OCI-LY7 (cell line): ENCODE measurements around the gene SCN4A. TPM values are rescaled to one million over a fixed set of nuclear protein-coding genes. Genes with fewer than 3 reads are reported as not detected.
"Not testable (repeated sequence)": the region's sequence is repeated elsewhere in the genome, so short reads cannot be mapped to it uniquely, and the experiment has no call there.

Source experiments
- Bru-seq: library from RNA; stranded (reverse); fragments of 400-500 nt; gene quantifications from one replicate; lab custom pipeline; 2021; lab: Mats Ljungman, UMichigan
- BruChase-seq, 2 experiments: library from RNA; stranded (reverse); fragments of 400-500 nt; gene quantifications; one replicate each; lab custom pipeline; 2021; lab: Mats Ljungman, UMichigan
- BruUV-seq: library from RNA; stranded (reverse); fragments of 400-500 nt; replicated peaks from 2 replicates; lab custom pipeline; 2021; lab: Mats Ljungman, UMichigan
- CTCF ChIA-PET: fragments of 300-600 bp; sonication (Branson Sonifier 250); formaldehyde crosslinking; loops from one replicate; lab custom pipeline; 2022; ENCODE audit warnings: antibody characterized with exemption; ENCODE audit not compliant: unreplicated experiment; lab: Charles Lee
- POLR2A ChIA-PET: fragments of 300-600 bp; sonication (Branson Sonifier 250); formaldehyde crosslinking; loops from one replicate; lab custom pipeline; 2022; ENCODE audit warnings: antibody characterized with exemption; lab: Charles Lee
- DNase-seq: peaks from one replicate; pipeline ENCODE4 v3.0.0-alpha.2; 2015; ENCODE audit warnings: low spot score
- H2AFZ ChIP-seq: fragments of 200-600 bp; sonication (generic), shearing (Covaris generic); 2 replicates; pipeline ENCODE4 v1.6.1; 2014; ENCODE audit warnings: mild to moderate bottlenecking, antibody characterized with exemption, low read length, moderate library complexity
- H3K27ac ChIP-seq: fragments of 200-600 bp; sonication (generic); 2 replicates; pipeline ENCODE4 v1.5.1; 2014; ENCODE audit warnings: mixed run types, low read depth, mild to moderate bottlenecking, moderate library complexity, low read length, inconsistent platforms; ENCODE audit not compliant: poor library complexity, severe bottlenecking
- H3K36me3 ChIP-seq: fragments of 200-600 bp; sonication (generic); 2 replicates; pipeline ENCODE4 v1.6.1; 2014; ENCODE audit warnings: mild to moderate bottlenecking, antibody characterized with exemption, low read length, moderate library complexity, mixed read lengths; ENCODE audit not compliant: insufficient read depth
- H3K4me1 ChIP-seq: fragments of 200-600 bp; sonication (generic); 2 replicates; pipeline ENCODE4 v1.5.1; 2014; ENCODE audit warnings: mild to moderate bottlenecking, low read length; ENCODE audit not compliant: insufficient read depth, poor library complexity, severe bottlenecking
- H3K4me2 ChIP-seq: fragments of 200-600 bp; sonication (generic); 2 replicates; pipeline ENCODE4 v1.6.1; 2014; ENCODE audit warnings: mild to moderate bottlenecking, low read length
- H3K4me3 ChIP-seq: fragments of 200-600 bp; sonication (generic); 2 replicates; pipeline ENCODE4 v1.5.1; 2014; ENCODE audit warnings: mild to moderate bottlenecking, low read depth, low read length; ENCODE audit not compliant: poor library complexity, severe bottlenecking
- H3K79me2 ChIP-seq: fragments of 200-600 bp; sonication (generic); 2 replicates; pipeline ENCODE4 v1.6.1; 2016; ENCODE audit warnings: low read depth, mild to moderate bottlenecking, low read length, moderate library complexity, mixed read lengths; ENCODE audit not compliant: insufficient read depth
- H3K9me2 ChIP-seq: fragments of 200-600 bp; sonication (generic); 2 replicates; pipeline ENCODE4 v1.6.1; 2016; ENCODE audit warnings: mild to moderate bottlenecking, low read length, mixed read lengths; ENCODE audit not compliant: insufficient read depth
- H3K9me3 ChIP-seq: fragments of 200-600 bp; sonication (generic); 2 replicates; pipeline ENCODE4 v1.6.1; 2014; ENCODE audit warnings: mild to moderate bottlenecking, mixed run types, low read length, mixed read lengths
- H4K20me1 ChIP-seq: fragments of 200-600 bp; sonication (generic); 2 replicates; pipeline ENCODE4 v1.6.1; 2014; ENCODE audit warnings: mild to moderate bottlenecking, antibody characterized with exemption, low read length, moderate library complexity, mixed read lengths; ENCODE audit not compliant: insufficient read depth
- EZH2phosphoT487 ChIP-seq: fragments of 200-600 bp; sonication (generic); IDR thresholded peaks from 2 replicates; pipeline ENCODE4 v1.6.1; 2018; ENCODE audit warnings: low read depth, borderline replicate concordance, mild to moderate bottlenecking, mixed run types, antibody characterized with exemption, low read length, moderate library complexity, mixed read lengths
- intact Hi-C: fragments of 100-400 bp; cut with micrococcal nuclease; formaldehyde crosslinking; loops from one replicate; pipeline ENCODE4 v1.10.0; 2022; ENCODE audit not compliant: unreplicated experiment
- long read RNA-seq: library from polyadenylated mRNA; stranded (forward); transcript quantifications from one replicate; pipeline ENCODE4 v2.0.0, GENCODE V29; 2022
- total RNA-seq, 2 experiments: library from RNA; depleted of rRNA in 1 of 2; stranded (reverse); fragments of >200 nt in 1 of 2; shearing (Covaris generic) in 1 of 2; gene quantifications; 2 replicates each; pipeline ENCODE4 v1.2.3, GENCODE V29; 2014 to 2022
- TF ChIP-seq, protein P1 (sequence below): fragments of 200-600 bp; sonication (generic); conservative IDR thresholded peaks from 2 replicates; pipeline ENCODE4 v1.5.1; 2014; ENCODE audit warnings: mild to moderate bottlenecking, antibody characterized with exemption, low read length, moderate library complexity, mixed read lengths

The SCN4A gene
- total RNA-seq (2014; rRNA removed; shearing (Covaris generic)) (3.0 and 6.4 TPM in 2 replicates), total RNA-seq (2022) (9.0 and 11.9 TPM in 2 replicates), Bru-seq, nascent RNA (percentile 32 among the genes with signal in this experiment), BruChase-seq, experiment 1, labeled RNA remaining after a 6-hour chase (percentile 31 among the genes with signal in this experiment), BruChase-seq, experiment 2, labeled RNA remaining after a 2-hour chase (percentile 33 among the genes with signal in this experiment)
- long read RNA-seq, partial matches to known transcripts, result 0 of 6 reads
- long read RNA-seq, other reads (novel, unspliced or antisense), result 6 of 6 reads

DNA sequence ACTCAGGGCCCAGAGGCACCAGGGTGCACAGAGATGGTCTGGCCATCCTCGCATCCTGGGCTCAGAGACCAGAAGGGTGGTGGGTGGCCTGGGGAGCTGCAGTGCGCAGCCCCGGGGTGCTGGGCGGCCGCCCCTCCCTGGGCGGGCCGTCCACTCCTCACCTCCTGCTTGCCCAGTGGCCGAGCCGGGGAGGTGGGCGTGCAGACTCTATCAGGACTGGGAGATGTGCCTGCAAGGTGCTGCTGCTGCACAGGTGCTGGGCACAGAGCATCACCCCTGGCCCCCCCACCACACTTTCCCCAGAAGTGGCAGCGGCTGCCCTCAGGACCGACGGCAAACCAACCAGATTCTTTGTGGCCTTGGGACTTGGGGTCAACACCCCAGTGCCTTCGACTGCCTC lies at the start of gene SCN4A:
TSS of gene SCN4A (minus strand) at position 123 of the 400 bp plus-strand sequence. CDS start at position 46, 77 bp downstream.
- no peak within 1 kb of the TSS for H3K4me2 ChIP-seq
- ChIA-PET POLR2A (no interaction called here), CTCF (no interaction called here)
- intact Hi-C loops, result no loop called here
- H3K4me3 ChIP-seq, result no peak within 1 kb of the TSS
- H3K36me3 ChIP-seq, result no peaks in the 10 kb centered on the region
- no peaks in the 10 kb centered on the region for H3K9me3 ChIP-seq
- peaks cover 4% of the 10 kb centered on the region for H3K4me1 ChIP-seq
- H3K79me2 ChIP-seq, result no peaks in the 10 kb centered on the region
- TF ChIP-seq, protein P1, sequence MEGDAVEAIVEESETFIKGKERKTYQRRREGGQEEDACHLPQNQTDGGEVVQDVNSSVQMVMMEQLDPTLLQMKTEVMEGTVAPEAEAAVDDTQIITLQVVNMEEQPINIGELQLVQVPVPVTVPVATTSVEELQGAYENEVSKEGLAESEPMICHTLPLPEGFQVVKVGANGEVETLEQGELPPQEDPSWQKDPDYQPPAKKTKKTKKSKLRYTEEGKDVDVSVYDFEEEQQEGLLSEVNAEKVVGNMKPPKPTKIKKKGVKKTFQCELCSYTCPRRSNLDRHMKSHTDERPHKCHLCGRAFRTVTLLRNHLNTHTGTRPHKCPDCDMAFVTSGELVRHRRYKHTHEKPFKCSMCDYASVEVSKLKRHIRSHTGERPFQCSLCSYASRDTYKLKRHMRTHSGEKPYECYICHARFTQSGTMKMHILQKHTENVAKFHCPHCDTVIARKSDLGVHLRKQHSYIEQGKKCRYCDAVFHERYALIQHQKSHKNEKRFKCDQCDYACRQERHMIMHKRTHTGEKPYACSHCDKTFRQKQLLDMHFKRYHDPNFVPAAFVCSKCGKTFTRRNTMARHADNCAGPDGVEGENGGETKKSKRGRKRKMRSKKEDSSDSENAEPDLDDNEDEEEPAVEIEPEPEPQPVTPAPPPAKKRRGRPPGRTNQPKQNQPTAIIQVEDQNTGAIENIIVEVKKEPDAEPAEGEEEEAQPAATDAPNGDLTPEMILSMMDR, result no peak
- no peak for TF ChIP-seq EZH2phosphoT487
- H4K20me1 ChIP-seq, result no peaks in the 10 kb centered on the region
- no peak for DNase-seq
- BruUV-seq, result no TSS peak
- no peak within 1 kb of the TSS for H2AFZ ChIP-seq
- H3K27ac ChIP-seq, result no peak within 1 kb of the TSS
- no peaks in the 10 kb centered on the region for H3K9me2 ChIP-seq

DNA sequence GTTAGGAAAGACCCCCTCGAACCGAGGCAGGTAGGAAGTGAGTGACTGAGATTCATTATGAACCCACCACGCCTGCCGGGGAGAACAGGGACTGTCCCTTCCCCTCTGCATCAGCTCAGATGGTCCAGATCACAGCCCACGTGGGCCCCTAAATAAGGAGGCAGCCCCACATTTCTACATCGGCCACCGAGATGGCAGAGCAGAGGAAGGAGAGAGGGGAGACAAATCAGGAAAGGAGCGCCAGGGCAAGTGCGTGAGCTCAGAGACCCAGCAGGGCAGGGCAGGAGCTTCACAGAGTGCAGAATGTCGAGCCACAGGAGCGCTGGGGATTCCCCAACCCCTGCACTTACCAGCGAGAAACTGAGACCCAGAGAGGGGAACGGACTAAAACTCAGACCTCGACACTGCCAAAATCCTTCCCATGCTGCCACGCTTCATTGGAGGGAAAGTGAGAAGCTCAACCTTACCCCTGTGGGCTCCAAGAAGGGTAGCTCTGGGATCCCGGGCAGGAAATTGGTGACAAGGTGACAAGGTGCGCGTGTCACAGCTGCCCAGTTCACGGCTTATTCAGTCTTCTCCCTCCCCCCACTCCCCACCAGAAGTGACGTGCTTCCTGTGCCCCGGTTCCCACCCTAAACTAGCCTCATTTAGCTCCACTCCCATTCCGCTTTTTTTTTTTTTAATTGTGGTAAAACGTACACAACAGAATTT lies 47.5 kb upstream of the SCN4A start, which contains the start of gene ICAM2:
TSS of gene ICAM2 (minus strand) at position 578 of the 711 bp plus-strand sequence. CDS start 13,942 bp downstream, outside the sequence.
- Histone ChIP-seq H3K79me2 (peaks cover 50% of the 10 kb centered on the region), H3K4me1 (peaks cover 67% of the 10 kb centered on the region), H3K9me2 (no peaks in the 10 kb centered on the region), H3K36me3 (no peaks in the 10 kb centered on the region), H3K4me2 (peak within 1 kb of the TSS; percentile 82), H3K9me3 (no peaks in the 10 kb centered on the region), H3K4me3 (peak within 1 kb of the TSS; percentile 79), H4K20me1 (no peaks in the 10 kb centered on the region), H2AFZ (peak within 1 kb of the TSS; percentile 39; the same call in 1 of the 2 replicates), H3K27ac (peak within 1 kb of the TSS; percentile 97)
- TSS peak; percentile 94 for BruUV-seq
- TF ChIP-seq, protein P1, result no peak
- TF ChIP-seq EZH2phosphoT487, result no peak
- peak; percentile 91 for DNase-seq
- ChIA-PET CTCF (interaction anchor here (0.5 to 1.4 kb wide), 4 partner anchors 8 to 101 kb away, joined by 3 to 4 read pairs (median 3); no protein-coding TSS in a partner anchor), POLR2A (interaction anchor here (0.6 to 4.2 kb wide), 16 partner anchors 38 to 128 kb away, joined by 3 to 43 read pairs (median 4); partner anchors contain the start of genes CD79B and ERN1)
- intact Hi-C loops, result loop anchor here (1.0 to 5.0 kb wide), 2 partner anchors 56 to 88 kb away; partner anchors contain the start of gene CD79B

DNA sequence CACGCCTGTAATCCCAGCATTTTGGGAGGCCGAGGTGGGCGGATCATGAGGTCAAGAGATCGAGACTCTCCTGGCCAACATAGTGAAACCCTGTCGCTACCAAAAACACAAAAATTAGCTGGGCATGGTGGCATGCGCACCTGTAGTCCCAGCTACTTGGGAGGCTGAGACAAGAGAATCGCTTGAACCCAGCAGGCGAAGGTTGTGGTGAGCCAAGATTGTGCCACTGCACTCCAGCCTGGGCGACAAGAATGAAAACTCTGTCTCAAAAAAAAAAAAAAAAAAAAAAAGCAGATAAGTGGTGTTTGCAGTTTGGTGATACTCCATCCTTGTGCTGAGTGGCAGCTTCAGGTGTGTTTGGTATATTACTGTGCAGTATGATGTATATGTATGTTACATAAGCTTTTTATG lies 46.8 kb upstream of the SCN4A start:
- H3K4me1 ChIP-seq, result peaks cover 67% of the 10 kb centered on the region
- peak overlapping the region; percentile 97 for H3K27ac ChIP-seq
- H3K36me3 ChIP-seq, H2AFZ ChIP-seq, H4K20me1 ChIP-seq, intact Hi-C loops, BruUV-seq, H3K9me3 ChIP-seq, H3K9me2 ChIP-seq, DNase-seq: not testable (repeated sequence)
- peaks cover 57% of the 10 kb centered on the region for H3K79me2 ChIP-seq
- H3K4me2 ChIP-seq, result peak overlapping the region; percentile 82
- ChIA-PET CTCF (interaction anchor here (1.0 to 1.4 kb wide), 2 partner anchors 9 to 100 kb away, joined by 3 read pairs; no protein-coding TSS in a partner anchor), POLR2A (interaction anchor here (0.7 to 4.2 kb wide), 9 partner anchors 39 to 277 kb away, joined by 3 to 43 read pairs (median 3); partner anchors contain the start of gene ERN1)
- H3K4me3 ChIP-seq, result peak overlapping the region; percentile 79
